Right hindlimb (tissue), 1 donor: ENCODE data around the gene NACC2.

Experiments used
- DNase-seq: peaks from one replicate; pipeline ENCODE4 v3.0.0-alpha.2; 2018

The NACC2 gene

DNA sequence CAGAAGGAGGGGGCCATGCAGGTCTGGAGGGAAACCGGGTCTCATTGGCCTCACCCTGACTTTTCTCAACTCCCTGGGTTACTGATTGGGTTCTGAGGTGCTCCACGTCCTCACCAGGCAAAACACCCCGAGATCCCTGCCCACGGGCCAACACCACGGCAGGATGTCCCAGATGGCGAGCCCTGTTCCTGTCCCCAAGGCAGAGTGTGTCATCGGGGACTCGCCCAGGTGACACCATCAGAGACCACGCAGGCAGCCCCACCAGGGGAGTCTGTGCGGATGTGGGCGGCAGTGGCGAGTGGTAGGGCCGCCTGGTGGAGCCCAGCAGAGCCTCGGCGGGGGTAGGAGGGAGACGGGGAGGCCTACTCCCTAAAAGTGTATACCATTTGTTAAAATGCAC lies 74.9 kb downstream of the NACC2 start:
- no peak for DNase-seq

DNA sequence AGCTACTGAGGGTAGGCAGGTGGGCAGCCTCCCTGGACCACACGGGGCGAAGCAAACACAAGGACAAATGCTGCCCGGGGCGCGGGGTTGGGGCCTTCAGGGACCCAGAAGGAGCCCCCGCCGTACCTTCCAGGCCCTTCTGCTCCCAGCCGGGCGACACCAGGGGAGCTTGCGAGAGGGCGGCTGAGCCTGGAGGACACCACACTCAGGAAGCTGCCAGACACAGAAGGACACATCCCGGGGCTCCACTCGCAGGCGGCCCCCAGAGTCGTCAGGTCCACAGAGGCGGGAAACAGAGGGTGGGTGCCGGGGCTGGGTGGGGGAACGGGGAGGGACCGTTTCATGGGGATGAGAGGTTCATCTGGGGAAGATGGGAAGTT lies 75.4 kb downstream of the NACC2 start:
- DNase-seq: no peak

DNA sequence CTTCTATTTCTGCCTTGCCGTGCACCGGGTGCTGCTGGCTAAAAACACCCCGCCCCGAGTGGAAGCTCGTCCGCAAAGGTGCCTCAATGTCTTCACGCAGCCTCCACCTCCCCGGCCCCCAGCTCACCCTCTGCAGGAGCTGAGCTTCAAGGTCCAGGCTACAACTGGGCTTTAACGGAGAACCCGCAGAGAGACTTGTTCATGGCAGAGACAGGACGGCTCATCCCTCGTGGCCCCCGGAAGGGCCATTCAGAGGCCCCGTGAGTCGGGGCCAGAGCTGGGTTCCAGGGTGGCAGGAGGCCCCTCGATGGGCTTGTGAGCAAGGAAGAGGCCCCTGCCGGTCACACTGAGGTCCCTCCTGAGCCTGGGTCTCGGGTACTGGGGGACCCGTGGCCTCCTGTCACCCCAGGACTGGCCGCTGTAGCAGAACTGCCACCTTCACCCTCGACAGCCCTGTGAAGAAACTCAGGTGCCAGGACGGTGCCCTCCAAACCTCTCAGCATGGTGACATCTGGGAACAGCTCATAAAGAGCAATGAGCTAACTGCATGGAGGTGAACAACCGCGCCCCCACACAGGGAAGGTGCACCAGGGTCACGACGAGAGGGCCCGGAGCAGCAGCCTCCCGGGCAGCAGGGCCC lies 75.9 kb downstream of the NACC2 start:
- peak; percentile 13 for DNase-seq

DNA sequence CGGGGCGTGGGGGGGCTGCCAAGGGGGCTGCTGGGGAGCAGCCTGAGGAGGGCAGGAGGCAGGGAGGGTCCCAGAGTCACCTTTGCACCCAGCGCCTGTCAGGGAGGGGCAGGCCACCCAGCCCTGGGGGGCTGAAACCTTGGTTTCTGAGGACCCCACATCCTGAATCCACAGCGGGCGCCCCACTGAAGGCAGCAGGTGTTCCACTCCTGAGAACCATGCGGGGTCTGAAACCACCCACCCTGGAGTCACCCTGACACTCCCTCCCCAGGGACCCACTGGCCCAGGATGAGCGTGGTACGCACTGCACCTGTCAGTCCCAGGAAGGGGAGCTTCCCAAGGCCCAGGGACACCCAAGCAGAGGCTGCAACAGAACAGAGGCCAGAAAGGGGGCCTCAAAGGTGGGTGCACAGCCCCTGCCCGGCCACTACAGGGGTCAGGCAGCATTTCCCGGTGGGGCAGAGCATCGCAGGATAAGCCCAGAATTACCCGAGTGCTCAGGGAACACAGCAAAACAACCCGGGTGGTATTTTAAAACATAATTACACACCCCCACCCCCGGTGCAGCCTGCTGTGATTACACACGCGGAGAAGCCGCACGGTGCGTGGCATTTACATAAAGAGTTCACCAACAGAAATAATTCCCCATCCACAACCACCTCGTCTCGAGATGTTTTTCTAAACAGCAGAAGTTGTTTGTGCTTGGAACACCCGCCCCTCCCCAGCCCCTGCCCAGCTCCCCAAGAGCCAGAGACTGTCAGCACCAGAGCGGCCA lies 76.6 kb downstream of the NACC2 start:
- DNase-seq: no peak

DNA sequence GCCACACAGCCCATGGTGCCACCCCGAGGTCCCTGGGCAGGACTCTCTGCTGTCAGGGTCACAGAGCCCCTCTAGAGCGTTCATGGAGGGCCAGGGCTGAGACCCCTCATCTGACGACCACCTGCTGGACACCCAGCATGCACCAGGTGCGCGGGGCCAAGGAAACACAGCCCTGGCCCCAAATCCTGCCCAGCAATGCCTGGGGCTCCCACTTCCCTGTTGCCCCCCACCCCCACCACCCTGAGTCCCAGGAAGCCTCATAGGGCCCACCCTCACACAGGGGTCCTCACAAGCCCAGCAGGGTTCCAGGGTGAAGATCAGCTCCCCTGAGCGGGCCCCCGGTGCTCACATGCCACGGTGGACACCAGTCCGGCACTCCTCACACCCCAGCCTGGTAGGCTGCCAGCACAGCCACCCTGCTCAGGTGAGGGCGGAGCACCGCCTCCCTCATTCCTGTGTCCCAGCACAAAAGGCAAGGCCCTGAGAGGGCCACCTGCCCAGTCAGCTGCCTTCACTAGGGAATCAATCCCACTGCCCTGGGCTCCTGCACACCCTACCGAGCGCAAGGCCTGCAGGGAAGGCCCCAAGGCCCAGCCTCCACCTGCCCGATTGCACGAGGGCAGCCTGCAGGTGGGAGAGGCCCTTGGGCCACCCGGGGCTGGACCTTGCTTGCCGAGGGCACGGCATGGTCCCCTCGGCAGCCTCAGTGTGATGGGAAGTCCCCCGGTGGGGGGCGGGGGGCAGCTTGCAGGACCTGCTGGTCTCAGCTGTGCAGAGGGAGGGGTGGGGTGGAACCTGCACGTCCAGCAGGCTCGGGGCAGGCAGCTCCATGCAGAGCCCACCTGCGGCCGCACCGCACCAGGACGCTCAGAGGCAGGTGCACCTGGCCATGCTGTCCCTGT lies 77.5 kb downstream of the NACC2 start:
- peak; percentile 16 for DNase-seq

DNA sequence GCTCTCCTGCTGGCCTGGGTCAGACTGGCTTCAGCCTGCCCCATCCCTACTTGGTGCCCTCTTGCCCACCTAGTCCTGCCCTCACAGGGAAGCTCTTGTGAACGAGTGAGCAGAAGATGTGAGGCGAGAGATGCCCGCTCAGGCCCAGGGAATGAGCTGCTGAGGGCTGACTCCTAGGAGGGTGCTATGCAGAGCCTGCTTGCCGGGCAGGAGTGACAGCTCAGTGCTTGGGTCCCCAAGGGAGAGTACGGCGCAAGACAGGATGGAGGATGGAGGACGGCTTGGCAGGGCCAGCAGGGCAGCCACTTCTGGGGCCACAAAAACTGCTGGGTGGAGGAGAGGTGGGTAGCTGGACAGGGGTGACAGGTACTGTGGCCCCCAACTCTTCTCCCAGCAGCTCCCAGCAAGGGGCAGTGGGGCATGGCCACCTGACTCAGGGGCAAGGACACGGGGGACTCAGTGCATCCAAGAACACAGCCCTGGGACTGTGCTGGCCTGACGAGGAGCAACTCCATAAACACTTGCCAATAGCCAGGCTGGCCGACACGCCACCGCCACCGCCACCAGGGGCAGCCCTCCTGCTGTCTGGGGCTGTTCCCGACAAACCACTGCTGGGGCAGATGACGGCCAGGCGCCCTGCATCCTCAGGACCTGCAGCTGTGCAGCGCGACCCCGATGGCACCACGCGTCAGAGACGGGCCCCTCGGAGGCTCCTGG lies 78.4 kb downstream of the NACC2 start:
- DNase-seq: peak; percentile 17

DNA sequence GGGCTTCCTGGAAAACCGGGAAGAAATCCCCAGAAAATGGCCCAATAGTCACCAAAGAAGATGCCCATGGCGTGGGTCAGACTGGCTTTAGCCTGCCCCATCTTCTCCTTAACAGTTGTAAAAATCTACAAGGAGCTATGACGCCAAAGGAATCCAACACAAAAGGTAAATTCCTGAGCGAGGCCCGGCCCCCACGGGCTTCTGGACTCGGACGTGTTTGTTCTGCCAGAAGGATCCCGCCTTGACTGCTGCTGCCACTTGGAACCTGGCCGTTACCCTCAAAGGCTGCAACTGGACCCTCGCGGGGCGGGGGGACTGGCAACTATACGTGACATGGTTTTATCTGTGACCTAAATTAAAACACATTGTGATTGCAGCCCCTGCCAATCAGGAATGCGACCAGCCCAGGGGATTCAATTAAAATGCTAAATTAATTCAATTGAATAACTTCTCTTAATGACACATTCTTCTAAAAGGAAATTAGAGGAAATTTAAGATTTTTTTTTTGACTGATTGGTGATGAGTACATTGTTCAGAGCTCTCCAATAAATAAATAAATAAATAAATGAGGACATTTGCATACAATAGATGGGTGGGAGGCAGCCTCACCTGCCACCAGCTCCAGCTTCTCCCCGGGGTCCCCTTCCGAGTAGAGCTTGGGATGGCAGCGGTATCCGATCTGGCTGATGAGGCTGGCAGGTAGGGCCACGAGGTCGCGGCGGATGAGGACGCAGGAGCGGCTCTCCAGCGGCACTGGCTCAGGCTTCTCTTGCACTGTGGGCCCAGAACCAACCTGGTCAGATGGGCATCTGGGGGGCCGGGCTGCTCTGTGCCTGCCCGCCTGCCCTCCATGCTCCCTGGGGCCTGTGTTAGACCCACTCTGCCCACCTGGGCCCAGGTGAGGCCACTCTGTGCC lies 79.2 kb downstream of the NACC2 start:
- DNase-seq: no peak

DNA sequence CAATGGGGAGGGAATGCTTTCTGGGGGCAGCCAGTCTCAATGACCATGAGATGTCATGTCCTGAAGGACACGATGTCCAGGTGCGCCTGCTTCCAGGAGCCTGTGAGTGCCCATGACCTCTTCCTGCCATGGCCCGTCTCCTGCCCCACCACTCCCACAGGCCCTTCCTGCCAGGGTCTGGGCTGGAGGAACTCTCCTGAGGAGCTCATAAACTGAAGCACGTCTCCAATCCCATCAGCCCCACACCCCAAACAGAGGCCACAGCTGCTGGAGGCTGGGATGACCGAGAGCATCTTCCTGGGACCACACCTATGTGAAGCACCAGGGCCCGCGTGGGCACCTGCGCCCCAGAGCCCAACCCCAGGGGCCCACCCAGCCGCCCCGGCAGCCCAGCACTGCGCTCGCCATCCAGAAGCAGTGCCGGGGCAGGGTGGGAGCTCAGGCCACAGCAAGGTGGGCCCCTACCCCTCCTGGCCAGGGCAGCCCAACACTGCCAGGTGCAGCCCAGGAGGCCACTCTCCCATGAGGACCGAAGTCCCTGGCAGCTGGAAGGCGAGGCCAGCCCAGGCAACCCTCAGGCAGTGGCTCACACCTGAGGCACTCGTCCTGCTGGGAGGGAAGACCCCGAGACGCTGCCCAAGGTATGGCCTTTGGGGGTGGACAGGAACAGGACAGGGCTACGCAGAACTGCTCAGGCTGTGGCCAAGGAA lies 80.0 kb downstream of the NACC2 start:
- DNase-seq: peak; percentile 16

DNA sequence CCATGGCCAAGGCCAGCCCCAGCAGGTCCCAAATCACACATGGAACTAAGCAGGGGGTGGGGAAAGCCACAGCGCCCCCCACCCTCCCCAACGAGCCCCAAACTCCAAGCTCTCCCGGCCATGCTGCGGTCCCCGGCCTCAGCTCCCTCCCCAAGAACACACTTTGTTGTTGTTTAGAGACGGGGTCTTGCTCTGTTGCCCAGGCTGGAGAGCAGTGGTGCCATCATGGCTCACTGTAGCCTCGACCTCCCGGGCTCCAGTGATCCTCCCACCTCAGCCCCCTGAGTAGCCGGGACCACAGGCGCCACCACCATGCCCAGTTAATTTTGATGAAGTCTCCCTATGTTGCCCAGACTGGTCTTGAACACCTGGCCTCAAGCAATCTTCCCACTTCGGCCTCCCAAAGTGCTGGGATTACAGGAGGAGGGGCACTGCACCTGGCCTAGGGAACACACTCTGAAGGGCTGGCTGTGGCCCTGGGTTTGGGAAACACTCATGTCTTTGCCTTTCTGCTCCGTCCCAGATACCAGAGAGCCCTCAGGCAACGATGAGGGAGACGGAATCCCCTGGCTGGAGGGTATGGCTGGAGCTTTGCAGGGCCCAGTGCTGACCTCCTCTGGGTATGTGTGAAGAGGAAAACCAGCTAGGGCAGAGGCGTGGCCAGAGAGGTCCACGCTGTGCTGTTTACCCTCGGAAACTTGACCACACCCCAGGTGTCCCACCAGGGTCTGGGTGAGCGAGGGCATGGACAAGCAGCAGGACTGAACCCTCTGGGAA lies 80.8 kb downstream of the NACC2 start:
- DNase-seq: no peak

DNA sequence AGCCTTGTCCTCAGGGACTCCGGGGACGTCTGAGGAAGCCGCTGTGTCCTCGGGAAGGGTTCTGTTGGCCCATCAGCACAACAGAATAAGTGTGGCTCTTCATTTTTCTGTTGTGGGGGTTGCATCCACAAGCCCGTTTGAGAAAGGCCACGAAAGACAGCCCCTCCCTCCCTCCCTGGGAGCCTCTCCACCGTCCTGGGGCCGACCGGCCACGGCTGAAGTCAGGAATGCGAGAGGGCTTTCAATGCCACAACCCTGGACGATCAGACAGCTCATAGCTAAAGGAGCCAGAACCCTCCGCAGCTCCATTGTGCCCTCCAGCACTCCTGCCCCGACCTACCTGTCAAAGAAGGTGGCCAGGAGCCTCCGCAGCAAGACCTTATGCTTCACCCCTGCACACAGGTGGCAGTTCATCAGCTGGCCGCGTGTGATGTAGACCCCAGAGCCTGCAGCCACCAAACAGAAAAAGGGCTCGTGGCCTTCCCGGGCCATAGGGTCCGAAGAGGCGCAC lies 81.5 kb downstream of the NACC2 start:
- DNase-seq: no peak

DNA sequence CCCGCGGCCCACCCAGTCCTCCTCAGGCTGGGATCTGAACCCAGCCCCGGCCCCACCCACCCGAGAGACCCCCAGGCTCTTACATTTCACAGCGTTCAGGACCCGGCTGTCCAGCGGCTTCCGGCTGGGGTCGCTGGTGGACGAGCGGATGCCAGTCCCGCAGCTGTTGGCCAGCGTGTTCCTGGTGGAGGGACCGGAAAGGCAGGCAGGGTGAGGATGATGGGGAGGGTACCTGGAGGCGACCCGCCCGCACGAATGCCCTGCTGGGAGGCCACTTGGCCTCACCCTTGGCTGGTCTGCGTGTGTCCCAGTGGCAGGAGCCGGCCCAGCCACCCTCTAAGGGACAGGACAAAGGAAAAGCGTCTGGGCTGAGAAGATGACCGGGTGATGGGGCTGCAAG lies 82.0 kb downstream of the NACC2 start:
- DNase-seq: peak; percentile 17

DNA sequence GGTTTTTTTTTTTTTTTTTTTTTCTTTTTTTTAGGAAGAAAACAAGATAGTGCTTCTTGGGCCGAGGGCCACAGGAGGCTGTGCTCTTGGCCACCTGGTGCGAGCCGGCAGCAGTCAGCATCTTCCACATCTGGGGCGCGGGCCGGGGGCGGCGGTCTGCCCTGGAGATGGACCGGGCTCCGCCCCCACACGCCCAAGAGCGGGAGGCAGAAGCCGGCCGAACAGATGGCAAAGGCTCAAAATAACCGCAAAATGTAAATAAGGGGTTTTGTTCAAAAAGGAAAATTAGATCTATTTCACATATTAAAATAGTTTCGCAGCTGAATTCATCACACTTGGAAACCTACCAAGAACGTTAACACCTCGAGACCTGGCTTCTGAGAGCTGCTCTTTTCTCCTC lies 82.4 kb downstream of the NACC2 start:
- DNase-seq: peak; percentile 38

DNA sequence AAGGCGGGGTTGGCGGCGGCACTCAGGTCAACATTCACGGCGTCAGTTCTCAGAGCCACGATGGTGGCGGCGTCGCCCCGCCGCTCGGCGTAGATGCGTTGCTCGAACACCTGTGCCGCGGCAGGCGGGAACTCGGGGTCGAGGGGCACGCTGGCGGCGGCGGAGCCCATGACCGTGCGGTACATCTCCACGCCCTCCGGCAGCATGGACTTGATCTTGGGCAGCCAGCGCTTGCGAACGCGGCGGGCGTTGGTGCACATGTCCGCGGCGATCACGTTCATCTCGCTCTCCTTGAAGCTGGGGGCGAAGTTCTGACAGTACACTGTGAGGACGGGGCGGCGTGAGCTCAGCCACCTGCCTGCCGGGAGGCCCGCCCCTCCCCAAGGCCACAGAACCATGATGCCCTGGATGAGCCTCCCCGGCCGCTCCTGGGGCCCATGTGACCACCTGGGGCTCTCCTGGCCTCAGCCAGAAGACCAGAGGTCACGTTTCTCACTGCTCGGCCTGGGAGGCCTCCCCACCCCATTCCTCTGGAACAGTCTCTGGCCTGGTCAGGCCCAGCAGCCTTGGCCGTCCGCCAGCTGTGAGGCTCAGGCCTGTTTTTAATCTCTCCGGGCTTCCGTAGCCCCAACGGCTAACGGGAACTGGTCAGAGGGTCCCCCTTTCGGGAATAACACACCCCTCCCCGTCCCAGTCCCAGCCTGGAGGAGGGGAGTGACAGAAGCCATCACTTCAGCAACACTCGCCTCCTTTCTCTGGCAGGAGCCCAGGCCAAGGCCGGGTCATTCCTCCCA lies 83.2 kb downstream of the NACC2 start:
- peak; percentile 76 for DNase-seq

DNA sequence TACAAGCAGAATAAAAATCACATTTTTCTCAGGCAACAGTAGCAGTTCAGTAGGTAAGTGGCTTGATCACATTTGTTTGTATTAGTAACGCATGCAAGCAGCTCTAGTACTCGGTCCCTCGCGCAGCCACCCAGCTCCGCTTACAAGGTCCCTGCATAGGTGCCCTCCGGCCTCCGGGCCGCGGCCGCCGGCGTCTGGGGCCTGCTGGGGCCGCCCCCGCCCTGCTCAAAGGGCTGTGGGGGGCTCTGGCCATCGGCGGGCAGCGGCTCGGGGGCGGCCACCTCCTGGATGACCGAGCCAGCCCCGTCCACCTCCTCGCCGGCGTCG lies 83.8 kb downstream of the NACC2 start:
- DNase-seq: no peak

DNA sequence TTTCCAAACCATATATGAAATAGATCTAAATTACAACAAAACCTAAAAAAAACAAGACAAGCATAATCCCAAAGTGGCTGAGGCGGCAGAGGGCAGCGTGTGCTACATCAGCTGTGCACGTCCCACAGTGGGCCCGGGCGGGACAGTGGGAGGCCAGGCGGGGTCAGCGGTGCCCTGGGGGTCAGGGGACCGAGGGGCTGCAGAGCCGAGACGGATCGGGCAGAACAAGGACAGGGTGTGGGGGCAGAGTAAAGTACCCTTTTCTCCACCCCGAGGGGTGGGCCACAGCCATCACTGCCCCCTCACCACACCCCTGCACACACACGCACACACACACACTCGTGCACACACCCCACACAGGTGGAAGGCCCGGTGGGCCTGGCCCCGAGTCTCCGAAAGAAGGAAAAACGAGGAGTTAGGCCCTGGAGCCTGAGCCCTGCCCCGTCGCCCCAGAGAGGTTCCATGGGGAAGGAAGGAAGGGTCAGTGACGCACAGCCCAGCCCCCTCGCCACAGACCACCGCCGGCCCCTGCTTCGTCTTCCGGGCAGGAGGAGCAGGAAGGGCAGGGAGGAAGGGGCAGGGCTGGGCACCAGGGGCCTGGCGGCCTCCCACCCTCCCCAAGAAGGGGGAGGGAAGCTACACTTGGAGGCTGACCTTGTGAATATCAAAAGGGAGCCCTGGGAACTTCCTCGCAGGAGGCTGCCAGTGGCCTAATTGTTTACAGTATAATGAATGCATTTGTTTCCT lies 84.3 kb downstream of the NACC2 start:
- DNase-seq: no peak

DNA sequence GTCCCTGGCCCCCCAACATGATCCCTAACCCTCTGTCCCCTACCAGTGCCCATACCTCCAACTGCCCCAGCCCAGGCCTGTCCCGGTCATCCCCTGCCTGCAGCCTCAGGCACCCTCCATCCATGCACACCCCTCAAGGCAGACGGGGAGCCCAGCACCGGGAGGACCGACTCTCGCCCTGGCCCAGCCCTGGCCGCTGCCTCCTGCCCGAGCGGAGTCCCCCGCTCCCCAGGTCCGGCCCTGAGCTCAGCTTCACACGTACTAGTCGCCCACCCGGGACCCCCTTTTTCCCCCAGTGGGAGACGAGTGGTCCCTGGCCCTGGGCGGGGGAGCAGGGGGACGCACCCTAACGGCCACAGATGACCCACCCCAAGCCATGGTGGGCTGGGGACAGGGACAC lies 84.9 kb downstream of the NACC2 start:
- DNase-seq: no peak

DNA sequence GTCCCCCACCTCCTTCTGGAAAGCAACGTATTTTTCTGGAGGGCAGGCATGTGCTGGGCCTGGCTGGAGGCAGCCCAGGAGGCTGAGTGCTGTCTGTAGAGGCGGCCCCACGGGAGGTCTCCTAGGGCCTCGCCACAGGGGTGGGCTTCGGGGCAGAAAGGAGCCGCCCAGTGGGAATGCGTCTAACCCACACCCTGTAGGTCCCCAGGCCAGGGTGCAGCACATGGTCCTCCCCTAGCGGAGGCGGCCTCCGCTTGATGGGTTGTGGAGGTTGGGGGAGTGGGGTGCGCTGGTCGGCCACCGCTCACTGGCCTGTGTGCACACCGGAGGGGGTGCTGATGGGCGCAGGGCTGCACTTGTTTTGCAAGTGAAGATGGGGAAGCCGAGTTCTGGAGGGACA lies 85.6 kb downstream of the NACC2 start:
- no peak for DNase-seq

DNA sequence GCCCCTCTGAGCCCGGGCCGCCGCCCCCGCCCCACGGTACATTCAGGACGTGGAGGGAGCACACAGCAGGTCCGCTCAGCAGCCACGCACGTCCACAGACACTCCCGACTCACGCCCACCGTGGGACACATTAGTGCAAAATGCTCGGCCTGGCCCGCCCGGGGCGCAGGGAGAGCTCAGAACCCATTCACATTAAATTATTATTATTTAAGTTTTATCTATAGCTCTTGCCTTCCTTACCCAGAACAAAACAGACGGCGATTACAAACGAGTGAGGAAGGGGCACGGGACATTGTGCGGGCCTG lies 86.4 kb downstream of the NACC2 start:
- DNase-seq: no peak
